GM19239 (cell line): Measurements from ENCODE around the gene KIF25.
"Not testable (repeated sequence)": the region's sequence is repeated elsewhere in the genome, so short reads cannot be mapped to it uniquely, and the experiment has no call there.

Experiments
- DNase-seq: peaks from one replicate; pipeline ENCODE4 v3.0.0; 2011; ENCODE audit warnings: low spot score; ENCODE audit not compliant: insufficient read length
- FAIRE-seq: peaks from 2 replicates; lab custom pipeline; 2011; peaks lifted over from hg19 to GRCh38; lab: Jason Lieb, UNC

The KIF25 gene

GRCh38 chr6:167993169-167993568, 4.3 kb upstream of the KIF25 start:
- FAIRE-seq (no peak), DNase-seq (no peak)

GRCh38 chr6:167993831-167994230, 3.6 kb upstream of the KIF25 start:
- no peak for DNase-seq
- FAIRE-seq, result no peak

- FAIRE-seq (no peak), DNase-seq (no peak)
Measured at GRCh38 chr6:167995302-167995701, 2.2 kb upstream of the KIF25 start.

- FAIRE-seq (no peak), DNase-seq (no peak)
Measured at GRCh38 chr6:167995731-167996151, 1.7 kb upstream of the KIF25 start.

- DNase-seq (no peak), FAIRE-seq (no peak)
Measured at GRCh38 chr6:167996424-167997199, 859 bp upstream of the KIF25 start.

GRCh38 chr6:167998215-167998614, 744 bp downstream of the KIF25 start:
- FAIRE-seq, result no peak
- no peak for DNase-seq

GRCh38 chr6:168000198-168001028, 2.9 kb downstream of the KIF25 start:
- FAIRE-seq (no peak), DNase-seq (no peak)

GRCh38 chr6:168001029-168001332, 3.5 kb downstream of the KIF25 start:
- FAIRE-seq (no peak), DNase-seq (no peak)

- not testable (repeated sequence) for DNase-seq, FAIRE-seq
Measured at GRCh38 chr6:168001514-168001913, 4.0 kb downstream of the KIF25 start.

GRCh38 chr6:168002804-168003203, 5.3 kb downstream of the KIF25 start:
- no peak for FAIRE-seq

GRCh38 chr6:168004023-168004422, 6.6 kb downstream of the KIF25 start:
- FAIRE-seq (no peak), DNase-seq (no peak)

More at GRCh38 chr6:168002804-168003203, 5.3 kb downstream of the KIF25 start:
- DNase-seq, result no peak

- FAIRE-seq, result no peak
Measured at GRCh38 chr6:168004945-168005344, 7.5 kb downstream of the KIF25 start.

GRCh38 chr6:168005796-168006195, 8.3 kb downstream of the KIF25 start:
- DNase-seq, result no peak
- no peak for FAIRE-seq

More at GRCh38 chr6:168004945-168005344, 7.5 kb downstream of the KIF25 start:
- DNase-seq, result no peak

- DNase-seq (no peak), FAIRE-seq (no peak)
Measured at GRCh38 chr6:168007592-168008338, 10.3 kb downstream of the KIF25 start.

GRCh38 chr6:168009331-168009730, 11.9 kb downstream of the KIF25 start:
- DNase-seq (no peak), FAIRE-seq (no peak)

GRCh38 chr6:168011291-168011690, 13.8 kb downstream of the KIF25 start:
- FAIRE-seq (no peak), DNase-seq (no peak)

- FAIRE-seq (no peak), DNase-seq (no peak)
Measured at GRCh38 chr6:168012431-168013249, 15.2 kb downstream of the KIF25 start.

- no peak for DNase-seq
- no peak for FAIRE-seq
Measured at GRCh38 chr6:168013250-168013915, 15.9 kb downstream of the KIF25 start.

- DNase-seq, result no peak
- no peak for FAIRE-seq
Measured at GRCh38 chr6:168014428-168014827, 17.0 kb downstream of the KIF25 start.
